GM12801 (cell line): Measurements from ENCODE around the gene ATP6V0B.

ENCODE experiments used
- CTCF ChIP-seq: IDR thresholded peaks from one replicate; pipeline ENCODE4 v1.5.1; 2011; ENCODE audit warnings: control low read depth; ENCODE audit not compliant: insufficient read length; ENCODE audit errors: extremely low read depth

The ATP6V0B gene

GRCh38 chr1:43974443-43975248, at the start of gene ATP6V0B:
Gene ATP6V0B (plus strand): TSS chr1:43974960. CDS start chr1:43975041, 81 bp downstream.
- no peak for TF ChIP-seq CTCF

- no peak for TF ChIP-seq CTCF
These were observed 48.9 kb upstream of the ATP6V0B start for GRCh38 chr1:43925846-43926245.

- TF ChIP-seq CTCF, result no peak
These were observed 44.4 kb upstream of the ATP6V0B start for GRCh38 chr1:43930168-43930948.

GRCh38 chr1:43930949-43931275, 43.8 kb upstream of the ATP6V0B start:
- no peak for TF ChIP-seq CTCF

- no peak for TF ChIP-seq CTCF
These were observed 42.8 kb upstream of the ATP6V0B start for GRCh38 chr1:43931711-43932660.

- no peak for TF ChIP-seq CTCF
These were observed 41.9 kb upstream of the ATP6V0B start for GRCh38 chr1:43932786-43933385.
